BLaER1 (cell line): ENCODE data around the gene JAG2.

Experiments
- H3K27ac ChIP-seq: shearing (Covaris generic); formaldehyde crosslinking; 2 replicates; pipeline ENCODE4 v1.8.1; 2022
- H3K27me3 ChIP-seq: shearing (Covaris generic); formaldehyde crosslinking; 2 replicates; pipeline ENCODE4 v1.8.1; 2022
- H3K36me3 ChIP-seq: shearing (Covaris generic); formaldehyde crosslinking; 2 replicates; pipeline ENCODE4 v1.8.1; 2022
- H3K4me1 ChIP-seq: shearing (Covaris generic); formaldehyde crosslinking; 2 replicates; pipeline ENCODE4 v1.8.1; 2022
- H3K4me2 ChIP-seq: shearing (Covaris generic); formaldehyde crosslinking; 2 replicates; pipeline ENCODE4 v1.8.1; 2022
- H3K4me3 ChIP-seq: shearing (Covaris generic); formaldehyde crosslinking; 2 replicates; pipeline ENCODE4 v1.8.1; 2022
- H3K9ac ChIP-seq: shearing (Covaris generic); formaldehyde crosslinking; 2 replicates; pipeline ENCODE4 v1.8.1; 2022
- H3K9me3 ChIP-seq: shearing (Covaris generic); formaldehyde crosslinking; 2 replicates; pipeline ENCODE4 v1.8.1; 2022
- H4K20me1 ChIP-seq: shearing (Covaris generic); formaldehyde crosslinking; 2 replicates; pipeline ENCODE4 v1.8.1; 2022
- Cebpa-rat ChIP-seq: shearing (Covaris generic); IDR thresholded peaks from 2 replicates; pipeline ENCODE4 v1.8.1; 2022

Gene JAG2

DNA sequence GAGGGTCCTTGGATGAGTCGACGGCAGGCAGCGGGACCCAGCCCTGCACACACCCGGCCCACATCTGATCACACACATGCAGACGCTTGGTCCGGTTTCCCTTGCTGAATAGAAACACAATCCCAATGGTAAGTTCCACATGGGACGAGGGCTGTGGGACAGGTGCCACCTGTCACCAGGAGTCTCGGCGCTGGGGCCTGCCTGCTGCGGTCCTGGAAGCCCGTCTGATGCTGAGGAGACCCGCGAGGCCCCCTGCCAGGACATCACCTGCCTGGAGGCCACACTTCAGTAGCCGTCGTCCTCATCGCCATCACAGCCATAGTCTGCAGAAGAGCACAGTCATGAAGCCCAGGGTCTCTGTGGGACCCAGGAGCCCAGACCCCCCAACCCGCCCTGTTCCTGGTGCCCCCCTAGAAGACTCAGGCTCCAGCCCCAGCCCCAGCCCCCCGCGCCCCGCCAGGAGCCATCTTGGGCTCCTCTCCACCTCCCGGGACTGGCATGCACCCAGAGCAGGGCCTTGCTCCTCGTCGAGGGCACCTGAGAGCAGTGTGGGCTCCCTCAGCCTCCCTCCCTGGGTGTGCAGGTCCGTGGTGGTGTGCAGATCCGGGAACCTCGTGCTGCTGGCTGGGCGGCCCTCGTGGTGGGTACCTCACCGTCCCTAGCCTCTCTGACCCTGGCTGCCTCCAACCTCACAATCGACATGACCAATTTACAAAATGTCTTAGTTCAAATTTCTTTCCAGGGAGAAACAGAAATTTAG is 41.9 kb upstream of the JAG2 start:
- Histone ChIP-seq H3K36me3 (peaks cover 37% of the 10 kb centered on the region), H3K4me3 (no peak overlapping the region), H4K20me1 (peaks cover 71% of the 10 kb centered on the region), H3K27ac (peak overlapping the region; percentile 75; the same call in 1 of the 2 replicates), H3K9ac (no peak overlapping the region; the same call in 1 of the 2 replicates), H3K27me3 (no peaks in the 10 kb centered on the region), H3K4me1 (peaks cover 95% of the 10 kb centered on the region), H3K9me3 (no peaks in the 10 kb centered on the region), H3K4me2 (peak overlapping the region; percentile 81)
- TF ChIP-seq Cebpa-rat: no peak

DNA sequence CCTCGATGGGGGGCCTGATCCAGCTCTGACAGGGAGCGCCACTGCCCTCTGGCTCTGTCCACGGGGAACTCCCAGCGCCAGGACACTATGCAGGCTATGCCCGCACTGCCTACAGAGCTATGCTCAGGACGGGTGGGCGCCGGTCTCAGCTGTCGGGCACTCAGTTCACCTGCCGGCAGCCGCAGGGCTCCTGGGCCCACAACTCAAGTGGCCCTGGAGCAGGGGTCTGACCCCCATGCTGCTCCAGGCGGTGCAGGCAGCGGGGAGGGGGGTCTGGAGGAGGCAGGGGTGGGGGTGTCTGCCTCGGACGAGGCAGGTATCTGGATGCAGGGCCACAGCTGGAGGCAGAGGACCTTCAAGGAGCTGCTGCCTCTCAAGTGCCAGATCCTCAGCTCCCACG is 41.1 kb upstream of the JAG2 start:
- Histone ChIP-seq H4K20me1 (peaks cover 71% of the 10 kb centered on the region), H3K4me1 (peaks cover 95% of the 10 kb centered on the region), H3K4me2 (peak overlapping the region; percentile 81), H3K36me3 (peaks cover 32% of the 10 kb centered on the region), H3K9ac (peak overlapping the region; percentile 63; the same call in 1 of the 2 replicates), H3K27me3 (no peaks in the 10 kb centered on the region), H3K9me3 (no peaks in the 10 kb centered on the region), H3K27ac (peak overlapping the region; percentile 69), H3K4me3 (no peak overlapping the region)
- no peak for TF ChIP-seq Cebpa-rat

DNA sequence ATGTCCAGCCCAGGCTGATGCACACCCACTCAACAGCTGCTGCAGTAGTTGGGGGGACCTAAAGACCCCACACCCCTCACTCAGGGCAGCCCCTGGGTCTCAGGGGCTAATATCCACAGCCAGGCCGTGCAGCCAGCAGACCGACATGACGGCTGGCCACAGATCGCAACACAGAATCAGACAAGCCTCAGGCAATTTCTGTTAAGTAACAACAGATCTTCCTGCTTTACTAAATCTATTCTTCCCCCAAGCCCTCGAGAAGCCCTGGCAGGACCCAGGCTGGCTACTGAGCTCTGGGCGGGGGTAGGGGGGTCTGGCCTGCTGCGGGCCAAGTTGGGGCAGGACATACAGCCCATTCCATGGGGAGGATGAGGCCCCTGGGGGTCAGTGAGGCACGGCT is 40.5 kb upstream of the JAG2 start:
- H3K4me1 ChIP-seq: peaks cover 95% of the 10 kb centered on the region
- H3K36me3 ChIP-seq: peaks cover 32% of the 10 kb centered on the region
- peak overlapping the region; percentile 69 for H3K27ac ChIP-seq
- peaks cover 71% of the 10 kb centered on the region for H4K20me1 ChIP-seq
- no peak for TF ChIP-seq Cebpa-rat
- no peaks in the 10 kb centered on the region for H3K27me3 ChIP-seq
- no peak overlapping the region for H3K4me3 ChIP-seq
- peak overlapping the region; percentile 63; the same call in 1 of the 2 replicates for H3K9ac ChIP-seq
- no peaks in the 10 kb centered on the region for H3K9me3 ChIP-seq
- peak overlapping the region; percentile 81 for H3K4me2 ChIP-seq

DNA sequence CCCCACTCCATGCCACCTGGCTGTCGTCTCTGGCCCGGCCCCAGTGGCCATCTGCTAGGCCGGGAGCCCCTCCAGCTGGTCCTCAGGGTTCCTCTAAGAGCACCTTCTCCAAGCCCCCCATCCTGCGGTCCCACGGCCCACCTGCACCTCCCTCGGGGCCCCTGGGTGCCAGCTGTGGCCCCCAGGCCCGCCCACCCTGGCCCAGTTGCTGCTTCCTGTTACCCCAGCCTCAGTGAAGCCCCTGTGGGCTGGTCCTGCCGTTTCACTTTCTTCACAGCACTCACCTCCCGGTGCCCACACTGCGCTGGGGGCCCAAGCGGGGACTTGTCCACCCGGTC is 40.1 kb upstream of the JAG2 start:
- peaks cover 71% of the 10 kb centered on the region for H4K20me1 ChIP-seq
- H3K9me3 ChIP-seq: no peaks in the 10 kb centered on the region
- peaks cover 95% of the 10 kb centered on the region for H3K4me1 ChIP-seq
- peak overlapping the region; percentile 81 for H3K4me2 ChIP-seq
- TF ChIP-seq Cebpa-rat: no peak
- H3K9ac ChIP-seq: peak overlapping the region; percentile 63; the same call in 1 of the 2 replicates
- H3K36me3 ChIP-seq: peaks cover 32% of the 10 kb centered on the region
- H3K4me3 ChIP-seq: no peak overlapping the region
- H3K27me3 ChIP-seq: no peaks in the 10 kb centered on the region
- H3K27ac ChIP-seq: peak overlapping the region; percentile 69

DNA sequence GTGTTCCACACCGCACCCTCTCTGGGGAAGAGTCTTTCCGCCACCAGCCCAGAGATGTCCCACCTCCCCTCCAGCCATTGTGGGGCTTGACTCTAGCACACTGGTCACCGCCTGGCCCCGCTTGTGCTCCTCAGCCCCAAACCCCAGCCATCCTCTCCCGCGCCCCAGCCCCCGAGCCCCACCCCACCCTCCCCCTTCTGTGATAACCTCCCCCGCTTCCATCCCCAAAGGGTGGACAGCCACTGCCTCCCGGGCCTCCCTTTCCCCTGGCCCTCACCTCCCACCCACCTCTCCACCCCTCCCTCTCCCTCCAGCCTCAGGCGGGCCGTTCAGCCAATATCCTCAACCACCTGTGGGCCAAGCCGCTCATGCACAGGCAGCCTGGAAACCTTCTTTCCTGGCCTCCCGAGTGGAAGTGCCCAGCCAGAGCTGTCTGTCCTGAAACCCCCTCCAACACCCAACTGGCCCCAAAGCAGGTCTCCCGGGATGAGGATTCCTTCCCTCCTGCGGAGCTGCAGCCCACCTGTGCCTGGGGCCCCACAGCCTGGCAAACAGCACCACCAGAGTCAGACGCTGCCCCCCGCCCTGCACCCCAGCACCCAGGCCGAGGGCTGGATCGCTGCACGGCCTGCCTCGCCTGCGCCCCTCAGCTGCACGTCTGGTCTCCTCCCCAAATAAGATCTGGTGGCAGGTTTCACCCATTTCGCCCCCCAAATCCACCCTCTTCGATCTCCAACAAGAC is 39.6 kb upstream of the JAG2 start:
- Histone ChIP-seq H3K36me3 (peaks cover 32% of the 10 kb centered on the region), H3K9me3 (no peaks in the 10 kb centered on the region), H3K4me2 (peak overlapping the region; percentile 81), H3K27ac (peak overlapping the region; percentile 69; the same call in 1 of the 2 replicates), H3K4me3 (no peak overlapping the region), H3K27me3 (no peaks in the 10 kb centered on the region), H3K9ac (no peak overlapping the region), H3K4me1 (peaks cover 95% of the 10 kb centered on the region), H4K20me1 (peaks cover 66% of the 10 kb centered on the region)
- TF ChIP-seq Cebpa-rat: no peak

DNA sequence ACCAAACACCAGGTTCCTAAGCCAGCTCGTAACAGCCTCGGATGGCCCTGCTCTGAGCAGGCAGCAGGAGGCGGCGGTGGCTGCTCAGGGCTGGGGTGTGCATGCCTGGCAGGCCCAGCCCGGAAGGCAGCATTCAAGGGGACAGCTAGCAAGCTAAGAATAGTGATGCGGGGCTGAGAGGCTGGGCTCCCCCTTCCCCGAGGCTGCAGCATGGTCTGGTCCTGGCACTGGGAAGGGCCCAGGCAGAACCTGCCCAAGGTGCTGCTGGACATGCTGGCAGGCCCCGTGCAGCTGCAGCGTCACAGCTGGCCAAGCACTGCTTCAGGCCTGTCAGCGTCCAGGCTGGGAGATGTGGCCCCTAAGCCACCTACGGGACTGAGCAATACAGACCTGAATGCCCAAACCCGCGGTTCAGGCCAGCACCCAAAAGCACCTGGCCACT is 38.9 kb upstream of the JAG2 start:
- Histone ChIP-seq H3K36me3 (peaks cover 32% of the 10 kb centered on the region), H3K4me2 (peak overlapping the region; percentile 19), H3K9me3 (no peaks in the 10 kb centered on the region), H3K4me3 (no peak overlapping the region), H3K27ac (no peak overlapping the region), H3K4me1 (peaks cover 95% of the 10 kb centered on the region), H3K9ac (no peak overlapping the region), H4K20me1 (peaks cover 66% of the 10 kb centered on the region), H3K27me3 (no peaks in the 10 kb centered on the region)
- no peak for TF ChIP-seq Cebpa-rat

DNA sequence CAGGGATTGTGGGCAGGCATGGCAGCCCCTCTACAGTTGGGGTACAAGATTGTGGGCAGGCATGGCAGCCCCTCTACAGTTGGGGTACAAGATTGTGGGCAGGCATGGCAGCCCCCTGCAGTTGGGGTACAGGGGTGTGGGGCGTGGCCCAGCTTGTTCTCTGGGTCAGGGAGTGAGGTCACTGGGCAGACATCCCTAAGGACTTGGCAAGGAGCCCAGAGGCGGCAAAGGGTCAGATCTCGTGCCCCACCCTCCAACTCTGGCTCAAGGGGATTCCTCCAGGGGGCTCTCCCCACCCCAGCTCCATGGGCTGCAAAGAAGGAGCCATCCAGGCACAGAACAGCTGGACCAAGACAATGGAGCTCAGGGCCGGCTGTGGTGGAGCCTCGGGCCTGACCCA is 38.3 kb upstream of the JAG2 start:
- no peak overlapping the region for H3K4me3 ChIP-seq
- peaks cover 28% of the 10 kb centered on the region for H3K36me3 ChIP-seq
- H4K20me1 ChIP-seq: peaks cover 66% of the 10 kb centered on the region
- peak overlapping the region; percentile 19 for H3K4me2 ChIP-seq
- H3K9ac ChIP-seq: no peak overlapping the region
- H3K9me3 ChIP-seq: no peaks in the 10 kb centered on the region
- peaks cover 95% of the 10 kb centered on the region for H3K4me1 ChIP-seq
- no peaks in the 10 kb centered on the region for H3K27me3 ChIP-seq
- TF ChIP-seq Cebpa-rat: no peak
- no peak overlapping the region for H3K27ac ChIP-seq

DNA sequence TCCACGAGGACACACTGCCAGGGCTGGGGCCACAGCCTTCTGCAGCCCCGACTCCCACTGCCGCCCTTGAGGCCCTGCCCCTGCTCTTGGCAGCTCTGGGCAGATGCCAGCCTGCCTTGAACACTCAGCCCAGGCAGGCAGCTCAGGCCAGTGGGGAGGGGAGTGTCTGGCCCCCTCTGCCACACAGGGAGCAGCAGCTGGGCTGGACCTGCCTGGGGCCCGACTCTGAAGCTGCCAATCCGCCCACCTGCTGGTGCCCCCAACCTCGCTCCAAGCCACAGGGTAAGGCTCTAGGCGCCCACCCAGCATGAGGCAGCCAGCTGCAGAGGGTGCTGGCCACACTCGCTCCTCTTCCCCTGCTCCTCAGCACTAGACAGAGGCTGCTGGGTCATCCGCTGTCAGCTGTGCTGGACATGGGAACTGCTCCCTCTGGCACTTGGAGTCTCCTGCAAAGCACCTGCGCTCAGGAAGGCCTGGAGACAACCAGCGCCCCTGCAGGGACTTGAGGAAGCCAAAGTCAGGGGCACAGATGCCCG is 37.2 kb upstream of the JAG2 start:
- H3K4me3 ChIP-seq: no peak overlapping the region
- H3K27ac ChIP-seq: peak overlapping the region; percentile 58; the same call in 1 of the 2 replicates
- H3K9ac ChIP-seq: peak overlapping the region; percentile 41; the same call in 1 of the 2 replicates
- peaks cover 16% of the 10 kb centered on the region for H3K36me3 ChIP-seq
- H3K9me3 ChIP-seq: no peaks in the 10 kb centered on the region
- peak overlapping the region; percentile 99 for H3K4me2 ChIP-seq
- peaks cover 95% of the 10 kb centered on the region for H3K4me1 ChIP-seq
- H4K20me1 ChIP-seq: peaks cover 57% of the 10 kb centered on the region
- no peak for TF ChIP-seq Cebpa-rat
- no peaks in the 10 kb centered on the region for H3K27me3 ChIP-seq

DNA sequence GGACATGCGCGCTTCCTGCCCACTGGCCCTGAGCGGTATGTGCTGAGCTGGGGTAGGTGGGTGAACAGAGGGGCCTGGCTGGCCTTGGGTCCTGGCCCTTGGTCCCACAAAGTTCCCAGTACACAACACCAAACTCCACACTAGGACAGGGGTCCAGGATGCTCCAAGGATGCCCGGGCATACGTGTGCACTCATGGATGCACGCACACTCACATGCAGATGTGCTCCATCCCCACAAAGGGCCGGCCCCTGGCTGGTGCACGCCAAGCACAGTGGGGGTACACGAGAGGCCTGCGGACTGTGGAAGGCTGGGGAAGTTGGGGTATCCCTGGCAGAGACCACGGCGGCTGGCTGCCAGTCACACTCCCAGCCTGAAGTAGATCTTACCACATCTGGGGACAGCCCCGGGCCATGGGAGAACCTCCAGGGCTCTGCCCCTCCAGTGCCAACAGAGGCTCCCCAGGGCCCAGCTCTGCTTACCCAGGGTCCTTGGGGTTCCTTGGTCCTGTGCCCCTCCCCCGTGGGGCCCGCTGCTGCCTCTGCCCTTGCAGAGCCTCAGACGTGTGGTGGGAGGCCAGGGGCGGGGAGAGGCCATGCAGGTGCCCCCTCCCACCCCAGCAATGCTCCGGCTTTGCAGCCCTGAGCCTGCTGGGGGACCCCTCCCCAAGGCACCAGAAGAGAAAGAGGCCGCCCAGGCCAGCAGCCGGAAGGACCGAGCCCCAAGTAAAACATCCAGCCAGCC is 36.5 kb upstream of the JAG2 start:
- peak overlapping the region; percentile 41; the same call in 1 of the 2 replicates for H3K9ac ChIP-seq
- no peak for TF ChIP-seq Cebpa-rat
- H3K9me3 ChIP-seq: no peaks in the 10 kb centered on the region

More for the DNA sequence above, 36.5 kb upstream of the JAG2 start:
- H3K4me2 ChIP-seq: peak overlapping the region; percentile 99
- no peak overlapping the region for H3K4me3 ChIP-seq
- peaks cover 11% of the 10 kb centered on the region for H3K36me3 ChIP-seq
- peaks cover 98% of the 10 kb centered on the region for H3K4me1 ChIP-seq
- peak overlapping the region; percentile 58; the same call in 1 of the 2 replicates for H3K27ac ChIP-seq
- H3K27me3 ChIP-seq: no peaks in the 10 kb centered on the region
- H4K20me1 ChIP-seq: peaks cover 57% of the 10 kb centered on the region
